BLaER1 (cell line): ENCODE data around the gene CEP20.

ENCODE experiments used
- H3K27ac ChIP-seq: shearing (Covaris generic); formaldehyde crosslinking; 2 replicates; pipeline ENCODE4 v1.8.1; 2022
- H3K27me3 ChIP-seq: shearing (Covaris generic); formaldehyde crosslinking; 2 replicates; pipeline ENCODE4 v1.8.1; 2022
- H3K36me3 ChIP-seq: shearing (Covaris generic); formaldehyde crosslinking; 2 replicates; pipeline ENCODE4 v1.8.1; 2022
- H3K4me1 ChIP-seq: shearing (Covaris generic); formaldehyde crosslinking; 2 replicates; pipeline ENCODE4 v1.8.1; 2022
- H3K4me2 ChIP-seq: shearing (Covaris generic); formaldehyde crosslinking; 2 replicates; pipeline ENCODE4 v1.8.1; 2022
- H3K4me3 ChIP-seq: shearing (Covaris generic); formaldehyde crosslinking; 2 replicates; pipeline ENCODE4 v1.8.1; 2022
- H3K9ac ChIP-seq: shearing (Covaris generic); formaldehyde crosslinking; 2 replicates; pipeline ENCODE4 v1.8.1; 2022
- H3K9me3 ChIP-seq: shearing (Covaris generic); formaldehyde crosslinking; 2 replicates; pipeline ENCODE4 v1.8.1; 2022
- H4K20me1 ChIP-seq: shearing (Covaris generic); formaldehyde crosslinking; 2 replicates; pipeline ENCODE4 v1.8.1; 2022
- Cebpa-rat ChIP-seq: shearing (Covaris generic); IDR thresholded peaks from 2 replicates; pipeline ENCODE4 v1.8.1; 2022

The CEP20 gene

DNA sequence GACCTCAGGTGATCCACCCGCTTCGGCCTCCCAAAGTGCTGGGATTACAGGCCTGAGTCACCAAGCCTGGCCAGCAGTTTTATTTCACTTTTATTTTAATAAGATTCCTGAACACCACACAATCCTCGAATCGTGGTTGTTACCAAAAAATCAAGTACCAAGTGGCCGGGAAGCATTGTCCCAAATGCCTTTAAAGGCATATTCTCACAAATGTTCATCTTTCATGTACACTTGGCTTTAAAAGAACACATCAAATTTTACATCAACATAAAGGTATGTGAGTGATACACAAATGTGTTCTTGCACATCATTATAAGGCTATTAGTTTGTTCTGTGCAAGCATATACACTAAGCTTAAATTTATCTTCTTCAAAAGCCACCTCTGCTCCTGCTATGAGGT lies 23.5 kb downstream of the CEP20 start:
- no peak overlapping the region for H3K9ac ChIP-seq
- no peak for TF ChIP-seq Cebpa-rat
- no peak overlapping the region for H3K4me2 ChIP-seq
- no peak overlapping the region for H3K27ac ChIP-seq
- peaks cover 7% of the 10 kb centered on the region; the same call in 1 of the 2 replicates for H3K27me3 ChIP-seq
- H3K4me1 ChIP-seq: no peaks in the 10 kb centered on the region
- 0 out of 2 replicates have a peak, but pooled peaks cover 4% of the 10 kb centered on the region for H4K20me1 ChIP-seq
- peaks cover 48% of the 10 kb centered on the region for H3K36me3 ChIP-seq
- no peak overlapping the region for H3K4me3 ChIP-seq
- no peaks in the 10 kb centered on the region for H3K9me3 ChIP-seq

DNA sequence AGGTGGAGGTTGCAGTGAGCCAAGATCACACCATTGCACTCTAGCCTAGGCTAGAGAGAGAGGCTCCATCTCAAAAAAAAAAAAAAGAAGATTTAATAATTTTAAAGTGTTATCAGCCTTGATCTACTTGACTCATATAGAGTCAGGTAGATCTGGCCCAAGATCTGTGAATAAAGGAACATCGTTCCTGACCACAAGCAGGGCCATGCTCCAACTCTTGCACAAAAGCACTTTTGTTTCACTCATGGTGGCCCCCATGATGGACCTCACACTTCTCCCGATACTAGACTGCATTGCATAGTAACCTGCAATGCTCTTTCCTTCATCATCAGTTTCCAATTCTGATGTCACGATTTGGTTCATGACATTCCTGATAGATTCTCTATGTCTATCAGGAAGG lies 26.4 kb downstream of the CEP20 start:
- H3K27me3 ChIP-seq: peaks cover 37% of the 10 kb centered on the region
- H3K36me3 ChIP-seq: peaks cover 22% of the 10 kb centered on the region
- no peak overlapping the region for H3K9ac ChIP-seq
- H3K4me3 ChIP-seq: no peak overlapping the region
- H3K4me2 ChIP-seq: no peak overlapping the region
- peaks cover 8% of the 10 kb centered on the region for H4K20me1 ChIP-seq
- TF ChIP-seq Cebpa-rat: no peak
- H3K4me1 ChIP-seq: peaks cover 14% of the 10 kb centered on the region
- no peak overlapping the region for H3K27ac ChIP-seq
- no peaks in the 10 kb centered on the region for H3K9me3 ChIP-seq

DNA sequence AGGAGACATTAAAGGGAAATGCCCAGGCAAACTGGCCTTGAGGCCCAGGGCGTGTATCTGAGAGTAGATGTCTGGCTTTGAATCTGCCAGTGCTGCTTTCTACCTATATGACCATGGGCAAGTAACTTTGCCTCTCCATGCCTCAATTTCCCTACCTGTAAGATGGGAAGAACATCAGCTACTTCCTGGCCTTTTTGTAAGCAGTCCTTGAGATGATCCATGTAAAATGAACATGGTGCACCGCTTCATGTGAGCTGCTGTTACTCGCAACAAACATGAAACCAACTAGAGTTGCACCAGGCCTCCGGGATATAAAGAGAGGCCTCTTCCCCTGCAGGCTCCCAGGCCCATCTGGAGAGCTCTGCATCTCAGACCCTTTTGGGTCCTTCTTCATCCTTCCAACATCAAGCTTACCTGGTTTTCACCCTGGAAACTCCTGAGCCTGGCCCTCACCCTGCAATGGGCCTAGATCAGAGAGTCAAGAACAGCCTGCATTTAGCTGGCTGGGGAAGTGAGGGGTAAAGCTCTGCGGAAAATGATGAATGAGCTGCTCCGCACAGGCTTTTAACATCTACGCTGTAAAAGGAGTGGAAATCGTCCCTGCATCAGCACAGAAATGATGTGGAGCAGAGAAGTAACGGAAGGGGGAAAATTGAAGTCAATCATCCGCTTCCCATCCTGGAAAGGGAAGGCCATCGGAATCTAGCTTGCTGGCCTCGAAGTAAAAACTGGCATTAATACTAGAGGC lies 29.3 kb downstream of the CEP20 start:
- no peak for TF ChIP-seq Cebpa-rat
- H3K9me3 ChIP-seq: no peaks in the 10 kb centered on the region
- peaks cover 35% of the 10 kb centered on the region for H3K4me1 ChIP-seq
- peaks cover 60% of the 10 kb centered on the region for H3K27me3 ChIP-seq
- no peak overlapping the region for H3K9ac ChIP-seq
- H3K27ac ChIP-seq: no peak overlapping the region
- no peaks in the 10 kb centered on the region for H3K36me3 ChIP-seq
- no peak overlapping the region for H3K4me2 ChIP-seq
- H4K20me1 ChIP-seq: peaks cover 21% of the 10 kb centered on the region
- H3K4me3 ChIP-seq: no peak overlapping the region

DNA sequence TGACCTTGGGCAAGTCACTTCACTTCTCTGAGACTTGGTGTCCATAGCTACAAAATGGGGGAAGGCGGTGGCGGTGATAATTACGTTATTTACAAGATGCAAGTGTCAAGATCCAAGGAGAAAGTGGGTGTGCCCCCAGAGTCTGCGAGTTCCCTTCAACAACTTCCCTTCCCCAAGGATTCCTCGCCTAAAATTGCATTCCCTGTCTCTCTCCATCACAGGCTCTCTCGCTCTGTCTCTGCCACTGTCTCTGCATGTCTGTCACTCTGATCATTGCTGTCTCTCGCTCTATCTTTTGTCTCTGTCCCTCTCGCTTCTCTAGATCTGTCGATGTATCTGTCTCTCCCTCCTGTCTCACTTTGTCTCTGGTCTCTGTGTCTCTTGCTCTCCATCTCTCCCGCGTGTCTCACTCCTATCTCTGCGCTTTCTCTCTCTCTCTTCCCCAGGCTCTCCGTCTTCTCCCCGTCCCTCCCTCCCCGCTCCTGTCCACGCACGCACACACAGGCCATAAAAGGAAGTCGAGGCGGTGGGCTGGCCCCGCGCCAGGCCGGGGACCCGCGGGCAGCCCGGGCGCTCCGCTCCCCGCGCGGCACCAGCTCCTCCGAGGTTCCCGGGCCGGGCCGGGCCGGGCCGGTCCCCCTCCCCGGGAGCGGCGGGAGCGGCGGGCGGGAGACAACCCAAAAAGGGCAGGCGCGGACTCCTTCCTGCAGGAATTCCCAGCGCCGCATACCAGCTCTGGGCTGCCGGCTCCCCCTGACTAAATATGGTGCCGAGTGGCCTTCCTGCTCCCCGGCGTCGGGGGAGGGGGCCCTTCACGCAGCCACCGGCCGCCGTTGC lies 30.5 kb downstream of the CEP20 start:
- Histone ChIP-seq H3K4me1 (peaks cover 35% of the 10 kb centered on the region), H3K9ac (no peak overlapping the region), H3K4me3 (peak overlapping the region; percentile 62; the same call in 1 of the 2 replicates), H3K27ac (no peak overlapping the region), H3K4me2 (peak overlapping the region; percentile 95), H3K27me3 (peaks cover 60% of the 10 kb centered on the region), H3K36me3 (no peaks in the 10 kb centered on the region), H3K9me3 (no peaks in the 10 kb centered on the region), H4K20me1 (peaks cover 21% of the 10 kb centered on the region)
- TF ChIP-seq Cebpa-rat: no peak

GRCh38 chr16:15856901-15857698 lies 31.3 kb downstream of the CEP20 start, which contains the start of gene MYH11:
Gene MYH11, minus strand, starts transcription at chr16:15857028. Its CDS starts 18,776 bp downstream, at chr16:15838252.
- Histone ChIP-seq H3K9ac (no peak within 1 kb of the TSS), H3K4me3 (peak within 1 kb of the TSS; percentile 62), H3K9me3 (no peaks in the 10 kb centered on the region), H4K20me1 (peaks cover 21% of the 10 kb centered on the region), H3K27ac (no peak within 1 kb of the TSS), H3K36me3 (no peaks in the 10 kb centered on the region), H3K27me3 (peaks cover 60% of the 10 kb centered on the region), H3K4me1 (peaks cover 35% of the 10 kb centered on the region), H3K4me2 (peak within 1 kb of the TSS; percentile 95)
- no peak for TF ChIP-seq Cebpa-rat

- peak overlapping the region; percentile 95 for H3K4me2 ChIP-seq
- no peak for TF ChIP-seq Cebpa-rat
- H3K9me3 ChIP-seq: no peaks in the 10 kb centered on the region
- peaks cover 60% of the 10 kb centered on the region for H3K27me3 ChIP-seq
- no peak overlapping the region for H3K4me3 ChIP-seq
- H3K36me3 ChIP-seq: no peaks in the 10 kb centered on the region
- H4K20me1 ChIP-seq: peaks cover 21% of the 10 kb centered on the region
- H3K4me1 ChIP-seq: peaks cover 35% of the 10 kb centered on the region
- no peak overlapping the region for H3K27ac ChIP-seq
- no peak overlapping the region for H3K9ac ChIP-seq
Measured at GRCh38 chr16:15856182-15856581, 32.2 kb downstream of the CEP20 start.

- no peaks in the 10 kb centered on the region for H3K9me3 ChIP-seq
- H3K27ac ChIP-seq: no peak overlapping the region
- no peak overlapping the region for H3K4me3 ChIP-seq
- H4K20me1 ChIP-seq: peaks cover 21% of the 10 kb centered on the region
- peaks cover 35% of the 10 kb centered on the region for H3K4me1 ChIP-seq
- H3K36me3 ChIP-seq: no peaks in the 10 kb centered on the region
- peak overlapping the region; percentile 55 for H3K4me2 ChIP-seq
- no peak for TF ChIP-seq Cebpa-rat
- peaks cover 60% of the 10 kb centered on the region for H3K27me3 ChIP-seq
- no peak overlapping the region for H3K9ac ChIP-seq
Measured at GRCh38 chr16:15855704-15856003, 32.7 kb downstream of the CEP20 start.

DNA sequence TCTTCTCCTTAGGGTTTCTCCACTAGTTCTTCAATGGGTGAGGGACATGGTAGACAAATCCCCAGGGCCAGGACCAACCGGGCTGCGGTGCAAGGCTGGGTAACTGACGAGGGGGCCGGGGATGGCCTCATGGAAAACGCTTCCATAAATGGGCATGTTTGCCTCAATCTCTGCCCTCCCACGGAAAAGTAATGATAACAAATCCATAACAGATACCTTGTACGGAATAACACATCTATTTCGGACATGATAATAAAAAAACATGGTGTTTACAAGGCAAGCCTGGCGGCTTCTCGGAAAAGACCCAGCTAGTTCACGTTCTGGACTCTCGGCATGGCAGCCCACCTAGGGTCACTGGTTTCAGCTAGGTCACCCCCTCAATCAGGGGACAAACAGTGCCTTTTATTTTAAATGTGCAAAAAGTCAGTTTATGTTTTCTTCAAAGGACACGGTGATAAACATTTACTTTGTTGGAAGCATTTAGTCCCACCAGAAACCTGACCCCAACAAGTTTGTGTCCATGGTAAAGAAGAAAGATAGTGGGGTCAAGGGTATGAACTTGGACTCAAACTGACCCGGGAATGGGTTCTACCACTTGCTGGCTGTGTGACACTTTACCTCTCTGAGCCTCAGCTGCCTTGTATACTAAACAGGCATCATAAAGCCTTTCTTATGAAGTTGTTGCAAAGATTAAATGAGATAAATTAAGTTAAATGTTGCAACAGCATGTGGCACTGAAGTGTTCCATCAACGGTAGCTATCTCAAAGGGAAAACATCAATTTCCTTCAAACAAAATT lies 33.3 kb downstream of the CEP20 start:
- Histone ChIP-seq H3K27me3 (peaks cover 54% of the 10 kb centered on the region), H3K4me1 (peaks cover 35% of the 10 kb centered on the region), H3K36me3 (no peaks in the 10 kb centered on the region), H3K9ac (no peak overlapping the region), H3K4me2 (peak overlapping the region; percentile 55), H3K27ac (no peak overlapping the region), H4K20me1 (peaks cover 21% of the 10 kb centered on the region), H3K9me3 (no peaks in the 10 kb centered on the region), H3K4me3 (no peak overlapping the region)
- TF ChIP-seq Cebpa-rat: no peak

- H3K4me1 ChIP-seq: peaks cover 35% of the 10 kb centered on the region
- no peak overlapping the region for H3K27ac ChIP-seq
- TF ChIP-seq Cebpa-rat: no peak
Measured at GRCh38 chr16:15854061-15854460, 34.3 kb downstream of the CEP20 start.

More at GRCh38 chr16:15854061-15854460, 34.3 kb downstream of the CEP20 start:
- H3K36me3 ChIP-seq: no peaks in the 10 kb centered on the region
- H3K9me3 ChIP-seq: no peaks in the 10 kb centered on the region
- H4K20me1 ChIP-seq: peaks cover 21% of the 10 kb centered on the region
- peaks cover 44% of the 10 kb centered on the region for H3K27me3 ChIP-seq
- H3K9ac ChIP-seq: no peak overlapping the region
- H3K4me3 ChIP-seq: no peak overlapping the region
- no peak overlapping the region for H3K4me2 ChIP-seq
